ENCODE data around the gene NUDT4B.
"Not testable (repeated sequence)": the region's sequence is repeated elsewhere in the genome, so short reads cannot be mapped to it uniquely, and the experiment has no call there.

NUDT4B gene

GRCh38 chr1:148748563-148749334, at the start of gene NUDT4B:
Gene NUDT4B (plus strand): TSS chr1:148748774. CDS start chr1:148748953, 179 bp downstream.
- DNase-seq, result not testable (repeated sequence)

DNA sequence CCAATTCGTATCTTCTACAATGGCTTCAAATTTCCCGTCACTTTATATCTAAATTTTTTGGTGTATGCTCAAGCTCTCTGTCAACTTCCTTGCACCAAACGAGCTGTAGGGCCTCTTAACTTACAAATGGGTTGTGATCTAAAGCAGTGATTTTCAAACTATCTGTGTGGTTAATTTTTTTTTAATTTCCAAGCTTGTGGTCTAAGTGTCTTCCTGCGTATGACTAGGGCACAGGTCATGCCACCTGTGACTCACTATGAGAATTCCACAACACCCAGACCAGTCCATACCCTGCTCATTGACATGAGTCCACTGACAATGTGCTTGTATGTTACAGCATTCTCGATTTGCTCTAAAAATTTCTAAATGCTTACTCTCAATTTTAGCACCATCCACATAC, 49.2 kb upstream of the NUDT4B start:
- DNase-seq, result not testable (repeated sequence)

GRCh38 chr1:148702242-148702641, 46.3 kb upstream of the NUDT4B start:
- not testable (repeated sequence) for DNase-seq

GRCh38 chr1:148703973-148704591, 44.5 kb upstream of the NUDT4B start:
- DNase-seq, result not testable (repeated sequence)

GRCh38 chr1:148705316-148705948, 43.1 kb upstream of the NUDT4B start:
- DNase-seq, result not testable (repeated sequence)

DNA sequence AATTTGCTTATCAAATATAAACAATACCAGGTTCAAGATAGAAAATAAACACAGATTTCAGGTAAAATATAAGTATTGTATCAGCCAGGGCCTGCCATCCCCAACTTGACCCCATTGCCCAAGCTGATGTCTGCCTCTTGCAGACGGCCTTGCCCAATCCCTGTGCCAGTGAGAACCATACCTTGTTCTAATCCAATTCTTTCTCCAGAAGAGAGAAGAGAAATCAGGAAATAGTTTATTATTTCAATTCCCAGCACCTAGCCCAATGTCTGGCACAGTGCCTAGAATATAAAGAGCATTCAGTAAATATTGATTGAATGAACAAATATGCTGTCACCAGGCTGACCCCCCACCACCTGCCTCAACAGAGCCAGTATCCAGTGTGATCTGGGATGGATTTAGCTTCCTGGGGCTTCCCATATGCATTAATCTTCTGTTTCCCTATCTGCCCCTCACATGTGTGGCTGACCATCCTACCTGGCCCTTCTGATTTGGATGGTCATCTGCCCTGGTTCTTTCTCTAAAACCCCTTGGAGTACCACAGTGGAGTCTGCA, 39.7 kb upstream of the NUDT4B start:
- DNase-seq, result not testable (repeated sequence)

- not testable (repeated sequence) for DNase-seq
Measured at GRCh38 chr1:148710772-148711523, 37.6 kb upstream of the NUDT4B start.

DNA sequence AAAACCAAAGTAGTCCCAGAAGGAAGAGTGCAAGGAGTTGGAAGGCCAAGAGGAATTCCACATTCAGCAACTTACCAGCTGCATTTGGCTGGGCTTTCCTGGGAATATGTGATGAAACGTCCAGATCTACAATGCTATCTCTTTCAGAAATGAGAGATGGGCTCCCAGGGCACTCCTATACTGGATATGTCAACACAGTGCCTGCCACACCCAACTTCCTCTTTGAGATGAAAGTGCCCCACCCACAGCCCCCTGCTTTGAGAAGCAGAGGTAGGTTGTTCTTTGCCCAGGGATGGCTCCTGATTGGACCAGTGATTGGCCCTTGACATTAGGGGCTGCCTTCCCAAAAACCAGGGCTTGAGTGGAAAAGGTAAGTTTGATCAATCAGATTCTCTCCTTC, 36.2 kb upstream of the NUDT4B start:
- DNase-seq, result not testable (repeated sequence)

GRCh38 chr1:148715518-148715917, 33.1 kb upstream of the NUDT4B start:
- not testable (repeated sequence) for DNase-seq

- DNase-seq, result not testable (repeated sequence)
Measured at GRCh38 chr1:148716966-148717520, 31.5 kb upstream of the NUDT4B start.

DNA sequence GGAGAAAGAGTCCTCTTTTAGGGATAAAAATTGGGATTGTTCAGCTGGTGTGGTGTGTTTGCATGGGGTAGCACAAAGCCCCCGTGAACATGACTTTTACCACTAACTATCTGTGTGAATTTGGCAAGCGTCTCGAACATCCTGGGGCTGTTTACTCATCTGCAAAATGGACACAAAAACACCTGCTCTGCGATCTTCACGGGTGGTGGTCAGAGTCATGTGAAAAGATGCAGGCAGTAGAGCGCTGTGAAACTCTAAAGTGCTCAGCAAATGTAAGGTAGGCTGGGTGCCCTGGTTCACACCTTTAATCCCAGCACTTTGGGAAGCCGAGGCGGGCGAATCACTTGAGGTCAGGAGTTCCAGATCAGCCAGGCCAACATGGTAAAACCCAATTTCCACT, 27.7 kb upstream of the NUDT4B start:
- DNase-seq, result not testable (repeated sequence)

DNA sequence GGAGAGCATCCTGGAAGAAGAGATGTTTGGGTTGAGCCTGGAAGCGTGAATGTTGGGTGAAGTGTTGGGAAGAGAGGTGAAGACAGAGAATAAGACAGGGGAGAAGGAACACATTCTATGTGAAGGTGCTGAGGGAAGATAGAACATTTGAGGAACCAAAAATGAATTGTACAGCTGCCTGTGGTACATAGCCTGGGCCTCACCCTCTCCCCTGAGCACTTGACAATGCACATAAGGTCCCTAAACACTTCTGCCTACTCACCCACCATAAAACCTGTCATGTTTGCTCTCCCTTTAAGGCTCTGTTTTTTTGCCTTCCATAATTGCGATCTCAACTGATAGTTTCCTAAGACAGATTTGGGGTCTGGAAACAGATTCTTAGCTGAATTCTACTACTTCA, 25.8 kb upstream of the NUDT4B start:
- DNase-seq, result not testable (repeated sequence)

DNA sequence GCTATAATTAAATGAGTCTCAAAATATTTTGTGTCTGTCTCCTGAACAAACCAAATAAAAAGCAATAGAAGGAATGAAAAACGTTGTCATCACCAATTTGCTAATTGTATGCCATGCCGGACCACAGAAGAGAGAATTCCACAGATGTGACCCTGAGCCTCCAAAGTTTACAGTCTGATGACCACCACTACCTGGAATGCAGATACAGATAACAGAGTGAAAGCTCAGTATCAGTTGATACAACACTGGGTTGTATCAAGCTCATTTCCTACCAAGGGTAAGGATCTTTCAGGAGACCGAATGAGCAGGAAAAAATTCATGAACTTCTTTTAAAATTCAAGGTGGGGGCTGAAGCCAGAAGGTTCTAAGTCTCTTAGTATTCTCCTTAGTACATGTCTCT, 25.1 kb upstream of the NUDT4B start:
- not testable (repeated sequence) for DNase-seq

- not testable (repeated sequence) for DNase-seq
Measured at GRCh38 chr1:148724872-148725271, 23.7 kb upstream of the NUDT4B start.

DNA sequence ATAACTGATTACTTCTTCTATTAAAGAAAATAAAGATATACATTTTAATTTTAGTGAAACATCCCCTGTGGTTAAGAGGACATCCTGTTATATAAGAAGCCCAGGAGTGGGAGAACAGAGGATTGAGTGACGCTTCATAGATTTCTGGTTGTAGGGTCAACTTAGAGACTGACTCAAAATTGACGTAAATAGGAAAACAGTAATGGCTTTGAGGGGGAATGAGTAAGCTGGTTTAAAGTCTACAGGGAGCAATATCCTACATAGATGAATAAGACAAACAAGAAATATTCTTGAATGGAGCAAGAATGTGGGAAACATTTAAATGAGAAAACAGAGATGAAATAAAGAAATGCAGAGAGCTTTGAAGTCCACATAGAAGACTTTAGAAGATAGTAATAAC, 20.7 kb upstream of the NUDT4B start:
- DNase-seq, result not testable (repeated sequence)

- DNase-seq, result not testable (repeated sequence)
Measured at GRCh38 chr1:148729128-148729527, 19.4 kb upstream of the NUDT4B start.

GRCh38 chr1:148729541-148729940, 19.0 kb upstream of the NUDT4B start:
- not testable (repeated sequence) for DNase-seq

DNA sequence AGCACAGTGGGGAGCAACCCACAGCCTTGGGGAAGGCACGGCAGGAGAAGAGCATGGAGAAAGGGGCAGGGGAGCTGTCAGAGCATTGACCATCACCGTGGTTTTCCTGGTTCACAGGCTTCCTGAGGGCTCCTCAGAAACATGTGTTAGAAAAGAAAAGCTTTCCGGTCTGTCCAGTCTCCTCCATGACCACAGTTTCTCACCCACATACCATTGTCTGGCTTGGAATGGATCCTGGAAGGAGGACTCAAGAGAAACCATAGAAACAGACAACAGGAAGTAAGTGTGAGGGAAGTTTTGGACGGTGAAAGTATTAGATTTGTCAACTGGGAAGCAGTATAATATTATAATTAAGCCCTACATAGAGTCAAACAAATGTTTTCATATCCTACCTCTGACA, 16.3 kb upstream of the NUDT4B start:
- DNase-seq, result not testable (repeated sequence)

DNA sequence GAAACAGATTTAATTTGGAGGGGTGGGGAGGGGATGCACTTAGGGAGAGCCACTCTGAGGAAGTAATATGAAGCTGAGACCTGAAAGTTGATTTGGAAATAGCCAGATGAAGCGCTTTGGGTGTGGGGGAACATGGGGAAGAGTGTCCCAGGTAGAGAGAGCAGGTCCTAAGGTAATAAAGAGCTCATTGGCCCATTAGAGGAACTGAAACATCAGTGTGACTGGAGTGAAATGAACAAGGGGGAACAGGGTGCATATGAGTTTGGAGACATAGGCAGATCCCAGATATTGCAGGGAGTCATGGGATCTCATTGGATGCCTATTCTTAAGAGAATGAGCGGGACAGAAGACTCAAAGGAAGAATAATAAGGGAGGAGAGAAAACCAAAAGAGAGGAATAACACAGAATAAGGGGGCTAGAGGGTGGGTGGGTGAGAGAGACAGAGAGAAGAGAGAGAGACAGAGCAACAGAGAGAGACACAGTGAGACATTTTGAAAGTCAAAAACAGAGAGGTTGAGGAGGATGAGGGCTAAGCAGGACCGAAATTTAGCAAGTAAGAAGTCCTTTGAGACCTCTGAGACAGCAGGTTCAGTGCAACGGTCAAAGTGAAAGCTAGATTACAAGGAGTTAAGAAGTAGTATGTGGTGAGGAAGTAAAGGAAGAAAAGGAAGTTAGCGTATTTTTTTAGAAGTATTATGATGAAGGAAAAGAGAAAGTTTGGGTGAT, 14.8 kb upstream of the NUDT4B start:
- DNase-seq, result not testable (repeated sequence)

DNA sequence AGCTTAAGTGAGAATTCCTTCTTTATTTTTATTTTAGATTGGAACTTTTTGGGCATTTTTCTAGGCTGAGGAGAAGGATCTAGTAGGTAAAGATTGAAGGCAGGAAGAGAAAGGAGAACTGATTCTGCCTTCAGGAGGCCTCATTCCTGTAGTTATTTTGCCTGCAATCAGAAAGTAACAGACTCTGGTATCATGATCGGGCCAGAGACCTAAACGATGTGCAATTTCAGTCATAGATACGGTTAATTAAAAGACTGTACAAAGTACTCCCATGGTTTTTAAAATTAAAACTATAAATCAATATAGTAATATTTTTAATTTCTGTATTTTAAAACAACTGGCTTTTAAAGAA, 14.3 kb upstream of the NUDT4B start:
- not testable (repeated sequence) for DNase-seq

- DNase-seq, result not testable (repeated sequence)
Measured at GRCh38 chr1:148735538-148735937, 13.0 kb upstream of the NUDT4B start.

DNA sequence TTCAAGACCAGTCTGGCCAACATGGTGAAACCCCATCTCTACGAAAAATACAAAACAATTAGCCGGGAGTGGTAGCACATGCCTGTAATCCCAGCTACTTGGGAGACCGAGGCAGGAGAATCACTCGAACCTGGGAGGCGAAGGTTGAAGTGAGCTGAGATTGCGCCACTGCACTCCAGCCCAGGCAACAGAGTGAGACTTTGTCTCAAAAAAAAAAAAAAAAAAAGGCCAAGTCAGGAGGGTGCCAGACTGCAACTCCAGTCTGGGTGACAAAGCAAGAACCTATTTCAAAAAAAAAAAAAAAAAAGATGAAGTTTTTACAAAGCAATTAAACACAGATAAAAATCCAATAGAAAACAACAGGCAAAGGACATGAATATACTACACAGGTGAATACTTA, 9.9 kb upstream of the NUDT4B start:
- not testable (repeated sequence) for DNase-seq
